SHP77 treated with DMSO at 0.1 percent for 48 hours (cell line): ENCODE measurements around the gene MAMDC2.

Experiments
- DNase-seq: peaks from one replicate; lab custom pipeline; 2025; lab: John Stamatoyannopoulos, UW

MAMDC2 gene

DNA sequence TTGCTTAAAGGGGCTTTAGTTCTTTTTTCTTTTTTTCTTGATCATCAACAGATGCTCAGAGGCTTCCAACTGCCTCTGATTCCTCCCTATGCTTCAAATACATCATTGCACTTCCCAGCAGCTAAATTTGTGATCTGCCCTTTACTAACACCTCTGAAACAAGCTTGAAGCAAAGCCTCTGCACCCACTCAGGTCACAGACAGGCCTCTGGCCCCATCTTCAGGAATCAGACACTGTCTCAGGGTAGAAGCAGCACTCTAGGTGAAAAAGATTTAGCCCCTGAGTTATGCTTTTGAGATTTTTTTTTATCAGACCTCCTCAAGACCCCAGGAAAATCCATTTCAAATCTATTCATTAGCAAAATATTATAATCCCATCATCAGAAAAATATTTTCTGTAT is 91.5 kb downstream of the MAMDC2 start:
- no peak for DNase-seq

DNA sequence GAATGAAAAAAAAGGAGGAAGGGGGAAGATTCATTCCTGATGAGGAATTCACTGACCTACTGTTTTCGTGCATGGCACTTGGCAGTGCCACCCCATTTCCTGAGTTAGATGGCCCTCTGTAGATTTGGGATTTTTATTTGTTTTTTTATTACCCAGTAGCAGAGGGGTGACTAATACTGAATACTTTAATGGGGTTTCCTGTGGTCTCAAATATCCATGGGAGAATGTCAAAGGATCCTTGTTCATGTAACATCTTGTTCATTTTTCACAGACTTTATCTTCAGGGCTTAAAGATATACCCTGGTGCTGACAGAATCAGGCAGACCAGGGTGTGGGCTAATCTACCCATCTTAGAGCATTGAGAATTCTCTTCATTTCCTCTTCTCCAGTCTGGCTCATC is 93.0 kb downstream of the MAMDC2 start:
- DNase-seq, result no peak

DNA sequence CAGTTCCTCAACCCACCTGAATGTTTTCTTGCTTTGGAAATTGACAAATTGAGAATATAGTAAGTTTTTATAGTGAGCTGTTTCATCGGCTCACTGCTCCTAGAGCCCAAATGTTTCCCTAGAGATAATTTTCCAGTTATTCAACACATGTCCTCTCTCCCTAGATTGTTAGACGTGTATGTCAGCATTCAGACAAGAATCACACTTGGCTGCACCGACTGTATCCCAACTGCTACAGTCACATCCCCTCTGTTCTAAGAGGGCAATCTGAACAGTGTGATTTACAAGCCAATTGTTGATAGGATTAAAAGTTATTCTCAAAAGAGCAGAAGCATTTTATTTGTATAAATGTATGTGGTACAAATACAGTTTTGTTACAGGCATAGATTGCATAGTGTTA is 93.9 kb downstream of the MAMDC2 start:
- DNase-seq, result no peak

DNA sequence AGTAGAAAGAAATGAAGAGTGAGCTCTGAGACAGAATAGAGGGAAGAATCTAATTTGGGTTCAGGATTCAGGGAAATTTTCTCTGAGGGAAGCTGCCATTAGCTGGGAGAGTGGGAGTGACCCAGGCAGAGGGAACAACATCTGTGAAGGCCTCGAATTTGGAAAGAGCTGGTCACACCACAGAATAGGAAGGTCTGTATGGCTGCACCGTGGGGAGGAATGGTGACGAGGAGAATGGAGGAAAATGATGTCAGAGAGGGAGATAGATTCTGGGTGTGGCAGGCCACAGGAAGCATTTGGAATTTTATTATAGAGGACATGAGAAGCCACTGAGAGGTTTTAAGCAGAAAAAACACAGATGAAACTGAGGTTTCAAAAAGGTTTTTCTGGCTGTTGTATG is 98.5 kb downstream of the MAMDC2 start:
- DNase-seq, result no peak

DNA sequence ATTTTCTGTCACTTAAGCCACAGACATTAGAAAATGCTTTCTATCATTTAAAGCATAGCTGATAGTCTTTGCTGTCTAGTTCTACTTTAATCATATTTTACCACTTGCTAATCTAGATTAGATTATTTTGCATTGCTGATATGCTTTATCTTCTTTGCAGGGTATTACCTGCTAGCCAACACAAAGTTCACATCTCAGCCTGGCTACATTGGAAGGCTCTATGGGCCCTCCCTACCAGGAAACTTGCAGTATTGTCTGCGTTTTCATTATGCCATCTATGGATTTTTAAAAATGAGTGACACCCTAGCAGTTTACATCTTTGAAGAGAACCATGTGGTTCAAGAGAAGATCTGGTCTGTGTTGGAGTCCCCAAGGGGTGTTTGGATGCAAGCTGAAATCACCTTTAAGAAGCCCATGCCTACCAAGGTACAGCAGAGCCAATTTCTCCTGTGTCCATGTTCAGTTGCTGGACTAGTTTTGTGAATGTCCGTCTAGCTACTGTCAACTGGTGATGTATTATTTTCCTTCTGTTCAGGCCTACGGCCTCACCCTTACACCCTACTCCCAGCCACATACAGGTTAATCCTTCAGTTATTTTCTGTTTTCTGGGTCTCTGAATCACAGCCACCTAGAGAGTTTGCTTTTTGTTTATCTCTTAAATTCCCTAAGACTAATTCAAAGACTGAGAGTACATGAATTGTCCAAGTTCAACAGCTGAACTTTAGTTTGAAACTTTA is 99.9 kb downstream of the MAMDC2 start:
- no peak for DNase-seq

DNA sequence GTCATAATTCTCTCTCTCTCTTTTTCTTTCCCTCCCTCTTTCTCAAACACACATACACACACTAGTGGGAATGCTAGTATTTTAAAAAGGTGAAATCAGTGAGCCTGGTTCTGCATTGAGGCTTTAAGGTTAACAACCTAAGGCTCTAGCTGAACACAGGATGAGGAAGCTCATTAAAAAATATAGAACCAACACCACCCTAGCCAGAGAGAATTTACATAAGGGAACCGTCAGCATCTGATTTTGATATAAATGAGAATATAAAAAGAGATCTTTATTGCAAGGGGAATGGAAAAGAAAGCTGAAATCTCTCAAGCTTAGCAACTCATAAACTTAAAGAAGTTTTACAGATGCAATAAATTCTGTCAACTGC is 100.5 kb downstream of the MAMDC2 start:
- no peak for DNase-seq

DNA sequence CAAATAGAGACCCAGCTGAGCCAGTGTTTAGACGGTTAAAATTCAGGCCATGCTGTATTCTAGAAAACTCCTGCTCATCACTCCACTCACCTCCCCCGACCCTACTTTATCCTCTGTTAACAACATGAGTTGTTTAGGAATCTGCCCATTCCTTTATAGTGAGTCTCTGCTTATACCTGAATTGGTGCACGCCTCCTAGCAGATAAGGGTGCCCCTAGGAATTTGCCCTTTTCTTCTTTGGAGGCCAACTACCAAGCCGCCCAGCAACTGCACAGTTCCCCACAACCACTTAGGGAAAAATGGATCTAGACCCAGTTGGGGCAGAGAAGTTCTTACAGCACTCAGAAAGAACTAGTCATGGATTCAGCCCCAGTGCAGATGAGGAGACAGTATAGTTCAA is 102.3 kb downstream of the MAMDC2 start:
- no peak for DNase-seq

DNA sequence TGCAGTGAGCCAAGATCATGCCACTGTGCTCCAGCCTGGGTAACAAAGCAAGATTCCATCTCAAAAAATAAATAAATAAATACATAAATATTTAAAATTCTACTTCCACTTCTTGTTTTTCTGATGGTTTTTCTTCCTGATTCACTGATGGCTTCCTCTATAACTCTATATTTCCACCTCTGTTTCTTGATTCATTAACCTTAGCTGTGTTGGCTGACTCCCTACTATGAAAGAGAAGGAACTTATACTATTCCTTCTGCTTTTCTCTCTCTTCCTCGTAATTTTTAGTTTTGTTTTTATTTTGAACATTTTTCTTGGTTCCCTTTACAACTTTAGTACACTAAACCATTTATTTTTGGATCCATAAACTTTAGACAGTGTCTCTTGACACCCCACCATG is 103.5 kb downstream of the MAMDC2 start:
- DNase-seq, result no peak

DNA sequence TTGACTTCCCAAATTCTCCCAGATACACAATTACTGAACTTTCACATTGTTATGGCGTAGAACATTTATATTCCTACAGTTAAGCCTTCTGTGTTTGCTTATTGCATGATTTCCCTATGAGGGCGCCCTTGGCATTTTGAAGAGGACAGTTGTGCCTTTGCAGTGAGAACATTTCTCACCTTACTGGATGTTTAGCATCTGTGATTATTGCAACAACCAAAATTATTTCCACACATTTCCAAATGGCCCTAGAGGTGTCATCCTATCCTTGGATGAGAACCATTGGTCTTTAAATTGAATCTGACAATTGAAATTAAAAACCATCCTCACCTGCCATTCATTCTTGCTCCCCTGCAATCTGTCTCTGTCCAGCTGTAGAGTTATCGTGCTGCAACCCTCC is 104.0 kb downstream of the MAMDC2 start:
- DNase-seq, result no peak

DNA sequence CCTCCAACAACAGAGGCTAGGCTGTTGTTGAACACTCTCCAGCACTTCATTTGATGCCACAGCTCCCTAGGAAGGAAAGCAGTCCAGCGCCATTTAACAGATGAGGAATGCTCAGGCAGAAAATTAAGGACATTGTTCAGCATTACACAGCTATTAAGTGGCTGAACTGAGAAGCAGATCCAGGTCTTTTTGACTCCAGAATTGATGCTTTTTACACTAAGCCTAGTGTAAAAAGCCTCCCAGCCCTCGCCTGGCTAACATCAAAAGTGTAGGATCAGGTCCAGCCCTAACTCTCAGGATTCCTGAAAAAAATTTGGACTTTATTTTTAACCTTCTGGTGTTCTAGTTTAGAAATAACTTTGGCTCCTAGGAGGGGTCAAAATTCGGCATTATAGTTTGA is 108.7 kb downstream of the MAMDC2 start:
- no peak for DNase-seq

DNA sequence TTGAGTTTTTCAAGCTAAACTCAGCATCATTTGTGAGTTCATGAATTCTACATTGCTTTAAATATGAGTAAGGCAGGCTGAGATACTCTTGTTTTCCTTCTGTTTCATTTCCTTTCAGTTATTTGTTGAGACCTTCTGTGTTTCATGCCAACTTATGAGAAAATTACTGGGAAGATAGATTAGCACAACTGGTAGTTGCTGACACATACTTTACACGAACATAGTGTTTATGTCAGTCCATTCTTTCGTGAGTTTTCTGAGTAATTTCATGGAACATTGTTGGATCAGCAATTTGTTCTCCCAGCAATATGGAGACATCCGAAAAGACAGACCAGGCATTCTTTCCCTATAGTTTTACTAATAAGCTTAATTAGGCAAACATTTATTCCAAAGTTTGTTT is 113.1 kb downstream of the MAMDC2 start:
- DNase-seq, result no peak

DNA sequence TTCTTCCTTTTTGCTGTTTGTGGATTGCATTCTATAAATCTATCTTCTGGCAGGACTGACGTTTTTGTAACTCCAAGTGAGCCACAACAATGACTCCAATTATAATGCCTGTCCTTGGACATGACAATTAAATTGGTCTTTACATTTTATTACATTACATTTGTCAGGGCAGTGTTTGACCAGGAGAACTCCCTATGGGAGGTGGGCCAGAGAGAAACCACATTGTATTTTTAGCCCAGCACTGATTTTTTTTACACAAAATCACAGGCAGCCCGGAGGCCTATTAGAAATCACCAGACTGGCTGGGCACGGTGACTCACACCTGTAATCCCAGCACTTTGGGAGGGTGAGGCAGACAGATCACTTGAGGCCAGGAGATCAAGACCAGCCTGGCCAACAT is 116.0 kb downstream of the MAMDC2 start:
- DNase-seq, result no peak

DNA sequence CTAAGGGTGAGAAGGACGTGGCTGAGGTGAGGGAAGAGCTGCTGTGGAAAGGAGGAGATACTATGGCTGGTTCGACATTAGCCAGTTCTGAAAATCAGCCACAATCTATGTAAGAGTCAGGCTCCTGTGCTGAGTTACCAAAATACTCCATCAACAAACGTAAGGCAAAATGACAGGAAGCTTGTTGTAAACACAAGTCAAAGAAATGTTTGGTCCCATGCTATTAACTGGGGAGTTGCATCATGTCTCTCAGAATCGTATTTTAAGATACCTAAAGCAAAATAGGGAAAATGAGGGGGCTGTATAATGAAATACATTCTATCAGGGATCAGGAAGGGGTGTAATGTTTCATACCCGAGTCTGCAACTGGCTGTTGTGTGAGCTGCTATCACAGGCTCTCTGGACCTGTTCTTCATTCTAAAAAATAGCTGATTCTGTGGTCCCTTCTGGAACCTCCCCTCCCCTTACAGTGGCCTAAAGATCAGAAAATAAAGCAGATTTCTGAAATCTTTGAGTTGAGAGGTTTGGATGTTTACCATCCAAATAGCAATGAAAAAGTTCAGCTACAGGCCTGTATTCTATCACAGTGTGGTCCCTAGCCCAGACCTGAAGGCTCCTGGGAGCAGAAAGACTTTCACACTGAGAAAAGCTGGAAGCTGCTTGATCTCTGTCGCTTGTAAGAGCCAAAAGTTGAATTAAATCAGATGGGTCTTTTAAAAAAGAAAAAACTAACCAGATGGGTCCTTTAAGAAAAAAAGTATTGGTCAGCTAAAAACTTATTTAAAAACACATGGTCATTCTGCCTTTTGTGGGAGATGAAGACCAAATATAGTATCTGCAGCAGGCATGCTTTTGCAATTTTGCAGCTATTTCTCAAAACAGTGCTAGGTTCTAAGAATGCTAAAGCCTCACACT is 117.3 kb downstream of the MAMDC2 start:
- no peak for DNase-seq

DNA sequence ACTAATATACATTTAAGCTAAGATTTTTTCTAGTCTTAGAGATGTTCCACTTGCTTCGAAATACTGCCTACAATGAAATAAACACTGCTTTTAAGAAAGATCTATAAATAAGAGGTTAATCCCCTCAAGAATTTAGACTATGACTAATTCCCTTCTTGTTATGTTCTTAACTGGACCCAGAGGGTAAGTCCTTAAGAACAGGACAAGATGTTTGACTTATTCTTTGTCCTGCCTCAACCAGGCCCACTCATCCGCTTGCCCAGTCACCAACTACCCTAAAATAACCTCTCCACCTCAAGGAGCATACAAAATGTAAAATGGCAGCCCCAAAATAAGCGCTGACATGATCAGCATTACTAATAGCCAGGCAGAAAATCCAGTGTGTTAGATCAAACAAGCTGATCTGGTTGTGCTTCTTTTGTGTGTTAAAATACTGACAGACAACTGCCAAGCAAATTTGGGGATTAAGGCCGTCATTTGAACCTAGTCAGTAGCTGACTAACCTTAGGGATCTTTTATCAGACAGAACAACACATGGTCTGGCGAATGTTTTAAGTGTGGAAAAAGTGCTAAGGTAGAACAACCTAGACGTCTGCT is 121.5 kb downstream of the MAMDC2 start:
- DNase-seq, result no peak

DNA sequence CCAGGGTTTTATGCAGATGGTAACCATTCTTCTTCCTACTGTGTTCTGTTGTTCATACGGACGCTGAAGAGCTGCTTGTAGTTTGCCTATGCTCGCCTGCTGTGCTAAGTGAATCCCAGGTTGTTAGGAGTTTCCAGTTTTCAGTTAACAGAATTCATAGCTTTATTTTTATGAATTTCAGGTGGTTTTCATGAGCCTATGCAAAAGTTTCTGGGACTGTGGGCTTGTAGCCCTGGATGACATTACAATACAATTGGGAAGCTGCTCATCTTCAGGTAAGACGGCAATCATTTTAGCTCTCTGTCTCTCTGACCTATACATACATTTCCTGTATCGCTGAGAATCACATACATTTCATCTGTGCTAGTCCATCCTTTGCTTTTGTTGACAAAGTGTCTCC is 124.9 kb downstream of the MAMDC2 start:
- DNase-seq, result no peak

DNA sequence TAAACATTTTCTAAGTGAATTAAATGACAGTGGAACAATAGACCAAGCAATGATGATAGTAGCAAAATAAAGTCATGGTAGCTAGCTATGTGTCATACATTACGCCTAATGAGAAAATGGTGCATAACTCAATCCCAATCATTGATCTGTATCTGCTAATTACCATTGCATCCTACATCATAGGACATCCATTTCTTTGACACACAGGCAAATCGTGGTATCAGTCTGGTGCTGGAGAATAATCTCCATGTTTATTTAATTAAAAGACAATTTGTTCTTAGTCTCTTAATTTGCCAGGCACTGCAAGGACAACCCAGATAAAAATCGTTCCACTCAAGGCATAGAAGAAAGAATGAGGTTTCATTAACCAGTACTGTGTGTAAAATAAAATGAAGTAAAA is 125.6 kb downstream of the MAMDC2 start:
- DNase-seq, result no peak

DNA sequence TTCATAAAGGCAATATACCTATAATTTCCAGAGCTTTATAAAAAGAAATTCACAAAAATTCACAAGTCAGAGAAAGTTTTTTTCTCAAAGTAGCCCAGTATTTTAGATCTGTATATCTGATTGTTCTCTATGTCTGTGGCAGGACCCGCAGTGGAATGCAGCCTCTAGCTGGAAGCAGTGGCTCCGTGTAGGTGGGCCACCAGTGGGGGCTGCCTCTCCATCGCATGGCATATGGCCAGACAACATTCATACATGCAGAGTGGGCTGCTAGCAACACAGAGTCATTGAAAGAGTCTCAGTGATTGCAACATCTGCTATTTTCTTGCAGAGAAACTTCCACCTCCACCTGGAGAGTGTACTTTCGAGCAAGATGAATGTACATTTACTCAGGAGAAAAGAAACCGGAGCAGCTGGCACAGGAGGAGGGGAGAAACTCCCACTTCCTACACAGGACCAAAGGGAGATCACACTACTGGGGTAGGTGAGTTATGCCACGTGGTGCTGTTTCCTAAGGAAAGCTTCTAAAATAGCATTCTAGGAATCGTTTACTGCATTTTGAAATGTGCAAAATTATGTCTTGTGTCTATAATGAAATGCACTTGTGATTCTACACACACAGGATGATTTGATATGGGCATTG is 126.6 kb downstream of the MAMDC2 start:
- no peak for DNase-seq

DNA sequence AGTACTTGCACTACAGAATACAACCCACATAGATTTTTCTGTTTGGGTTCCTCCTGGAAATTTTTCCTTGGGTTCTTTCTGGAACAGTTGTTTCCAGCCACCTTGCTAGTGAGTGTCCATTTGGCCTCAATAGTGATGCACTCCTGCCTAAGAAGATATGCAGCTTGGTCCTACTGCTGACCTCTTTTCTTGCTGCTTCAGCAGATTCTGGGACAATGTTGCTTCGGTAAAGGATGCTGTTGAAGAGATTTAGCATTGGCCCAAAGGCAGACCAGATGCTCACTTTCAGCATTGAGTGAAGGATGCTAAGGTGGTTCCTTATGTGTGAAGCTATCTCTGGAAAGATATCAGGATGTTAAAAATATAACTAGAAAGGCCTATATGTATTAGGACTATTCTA is 128.9 kb downstream of the MAMDC2 start:
- DNase-seq, result no peak

DNA sequence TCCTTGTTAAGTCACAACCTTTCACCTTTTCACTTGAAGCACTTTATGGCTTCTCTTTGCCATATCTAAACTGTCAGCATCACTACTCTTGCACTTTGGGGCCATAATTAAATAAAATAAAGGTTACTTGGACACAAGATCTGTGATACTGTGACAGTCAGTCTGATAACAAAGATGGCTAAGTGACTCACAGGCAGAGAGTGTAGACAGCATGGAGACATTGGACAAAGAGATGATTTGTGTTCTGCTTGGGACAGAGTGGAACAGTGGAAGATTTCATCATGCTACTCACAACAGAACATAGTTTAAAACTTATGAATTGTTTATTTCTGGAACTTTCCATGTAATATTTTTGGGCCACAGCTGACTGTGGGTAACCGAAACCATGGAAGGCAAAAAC is 133.5 kb downstream of the MAMDC2 start:
- DNase-seq, result no peak

DNA sequence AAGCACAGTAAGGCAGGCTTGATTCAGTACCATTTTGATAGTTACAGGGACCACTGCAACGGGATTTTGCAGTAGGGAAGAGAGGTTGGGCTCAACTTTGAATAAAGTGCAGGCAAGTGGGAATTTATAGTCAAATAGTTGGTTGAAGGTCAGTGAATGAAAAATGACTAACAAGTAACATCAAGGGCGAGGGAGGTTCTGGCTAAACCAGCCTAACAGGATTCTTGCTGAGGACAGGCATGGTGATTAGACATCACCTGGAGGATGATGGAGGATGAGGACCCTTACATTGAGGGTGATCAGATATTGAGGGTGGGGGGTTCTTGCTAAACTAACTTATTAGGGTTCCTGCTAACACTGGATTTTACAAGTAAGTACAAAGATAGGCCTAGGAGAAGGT is 149.1 kb downstream of the MAMDC2 start:
- no peak for DNase-seq

DNA sequence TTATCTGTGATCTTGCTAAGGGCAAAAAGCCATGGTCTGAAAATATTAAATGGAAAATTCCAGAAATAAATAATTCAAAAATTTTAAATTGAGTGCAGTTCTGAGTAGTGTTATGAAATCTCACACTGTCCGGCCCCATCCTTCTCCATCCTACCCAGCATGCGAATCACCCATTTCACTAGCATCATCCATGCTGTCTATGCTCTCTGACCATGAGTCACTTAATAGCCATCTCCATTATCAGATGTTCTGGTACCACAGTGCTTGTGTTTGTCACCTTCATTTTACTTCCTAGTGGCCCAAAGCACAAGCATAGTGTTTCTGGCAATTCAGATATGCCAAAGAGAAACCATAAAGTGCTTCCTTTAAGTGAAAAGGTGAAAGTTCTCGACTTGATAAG is 151.8 kb downstream of the MAMDC2 start:
- no peak for DNase-seq

DNA sequence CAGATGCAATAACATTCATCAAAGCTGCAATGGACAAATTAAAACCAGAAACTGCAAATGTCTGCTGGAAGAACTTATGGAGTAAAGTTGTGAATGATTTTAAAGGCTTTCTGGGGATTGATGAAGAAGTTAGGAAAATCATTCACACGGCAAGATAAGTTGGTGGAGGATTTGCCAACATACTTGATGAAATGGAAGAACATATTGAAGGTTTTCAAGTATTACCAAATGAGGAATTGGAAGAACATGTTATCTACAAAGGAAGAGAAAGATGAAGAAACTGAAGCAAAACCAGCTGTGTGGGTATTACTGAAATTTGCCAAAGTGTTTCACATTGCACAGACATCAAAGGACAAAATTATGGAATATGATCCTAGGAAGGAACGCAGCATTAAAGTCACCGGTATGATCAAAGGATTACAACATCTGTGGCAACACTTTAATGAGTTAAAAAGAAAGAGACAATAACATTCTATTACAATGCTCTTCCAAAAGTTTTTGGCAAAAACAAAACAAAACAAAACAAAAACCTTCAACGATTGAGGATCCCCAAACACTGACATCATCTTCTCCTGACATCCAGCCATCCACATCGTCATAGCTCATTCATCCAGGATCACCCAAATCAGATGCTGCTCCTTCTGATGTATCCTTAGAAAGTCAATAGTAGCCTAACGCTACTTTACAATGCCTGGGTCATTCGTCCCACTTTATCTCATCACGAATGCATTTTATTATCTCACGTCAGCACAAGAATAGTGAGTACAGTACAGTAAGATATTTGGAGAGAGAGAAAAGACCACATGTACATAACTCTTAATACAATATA is 153.8 kb downstream of the MAMDC2 start:
- DNase-seq, result no peak
